Stimulated activated CD4-positive, alpha-beta T cell treated with anti-CD3 and anti-CD28 coated beads, Interleukin-4, amount 100 ng/mL, for 48 hours (primary cell): ENCODE data around the gene SARDH.

Source experiments
- DNase-seq, 2 donors: peaks; one replicate each; pipeline ENCODE4 v3.0.0-alpha.2; 2020; ENCODE audit warnings: low read depth in 2 of 2

The SARDH gene

GRCh38 chr9:133647148-133647547, 91.0 kb downstream of the SARDH start:
- DNase-seq = no peak

- no peak for DNase-seq
Measured at GRCh38 chr9:133645021-133645765, 93.0 kb downstream of the SARDH start.

GRCh38 chr9:133643978-133644760, 94.0 kb downstream of the SARDH start:
- DNase-seq = no peak

- no peak for DNase-seq
Measured at GRCh38 chr9:133643362-133643755, 94.8 kb downstream of the SARDH start.

- no peak for DNase-seq
Measured at GRCh38 chr9:133642708-133643361, 95.3 kb downstream of the SARDH start.

GRCh38 chr9:133641861-133642595, 96.1 kb downstream of the SARDH start:
- DNase-seq = no peak

GRCh38 chr9:133641396-133641655, 96.8 kb downstream of the SARDH start:
- DNase-seq = no peak

- no peak for DNase-seq
Measured at GRCh38 chr9:133640580-133641395, 97.4 kb downstream of the SARDH start.

- no peak for DNase-seq
Measured at GRCh38 chr9:133640160-133640559, 98.0 kb downstream of the SARDH start.

GRCh38 chr9:133639613-133640012, 98.5 kb downstream of the SARDH start:
- DNase-seq = no peak

- DNase-seq = no peak
Measured at GRCh38 chr9:133638711-133639110, 99.4 kb downstream of the SARDH start.

- DNase-seq = no peak
Measured at GRCh38 chr9:133638076-133638475, 100.1 kb downstream of the SARDH start.

- DNase-seq = no peak
Measured at GRCh38 chr9:133637451-133638055, 100.6 kb downstream of the SARDH start.

GRCh38 chr9:133636902-133637301, 101.2 kb downstream of the SARDH start:
- DNase-seq = no peak

GRCh38 chr9:133635533-133636531, 102.3 kb downstream of the SARDH start, which contains the start of gene DBH:
Gene DBH, plus strand, starts transcription at chr9:133636363. Its CDS starts 9 bp downstream, at chr9:133636372.
- DNase-seq = no peak

- DNase-seq = no peak
Measured at GRCh38 chr9:133635098-133635497, 103.1 kb downstream of the SARDH start.

- no peak for DNase-seq
Measured at GRCh38 chr9:133634081-133634691, 104.0 kb downstream of the SARDH start.

- no peak for DNase-seq
Measured at GRCh38 chr9:133633681-133634080, 104.5 kb downstream of the SARDH start.
